ENCODE data around the gene ZNF774.
"Not testable (repeated sequence)": the region's sequence is repeated elsewhere in the genome, so short reads cannot be mapped to it uniquely, and the experiment has no call there.

Gene ZNF774

DNA sequence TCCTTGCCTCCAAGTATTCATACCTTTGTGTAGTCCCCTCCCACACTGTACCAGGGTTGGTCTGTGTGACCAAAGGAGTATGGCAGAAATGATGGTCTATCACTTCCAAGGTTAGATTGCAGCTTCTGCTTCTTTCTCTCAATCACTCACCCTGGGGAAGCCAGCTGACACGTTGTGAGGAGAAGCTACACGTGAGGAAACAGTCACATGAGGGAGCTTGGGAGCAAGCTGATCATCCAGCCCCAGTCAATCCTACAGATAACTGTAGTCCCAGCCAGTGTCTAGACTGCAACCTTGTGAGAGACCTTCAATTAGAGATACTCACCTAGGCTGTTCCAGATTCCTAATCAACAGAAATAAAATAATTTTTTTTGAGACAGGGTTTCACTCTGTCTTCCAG lies 6.2 kb upstream of the ZNF774 start:
- no peak for DNase-seq (ENCODE audit: low spot score)

GRCh38 chr15:90347431-90348065 lies 4.5 kb upstream of the ZNF774 start:
- DNase-seq (ENCODE audit: low spot score) = not testable (repeated sequence)

DNA sequence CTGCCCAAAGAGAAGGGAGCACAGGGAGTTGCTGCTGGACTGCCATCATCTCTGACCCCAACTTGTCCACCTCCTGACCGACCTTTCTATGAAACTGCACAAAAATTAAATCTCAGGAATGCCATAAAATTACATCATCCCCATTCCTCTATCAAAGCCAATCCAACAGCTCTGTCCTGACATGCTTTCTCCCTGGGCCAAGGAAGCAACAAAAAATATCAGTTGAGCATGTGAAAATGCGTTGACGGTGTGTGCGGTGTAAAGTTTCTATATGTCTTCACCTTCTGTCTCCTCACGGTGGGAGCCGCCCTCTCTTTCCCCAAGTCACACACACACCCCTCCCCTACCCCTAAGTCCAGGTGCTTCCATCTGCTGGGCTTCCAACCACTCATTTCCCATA lies 3.6 kb upstream of the ZNF774 start:
- no peak for DNase-seq (ENCODE audit: low spot score)

GRCh38 chr15:90349072-90349471 lies 3.0 kb upstream of the ZNF774 start:
- no peak for DNase-seq (ENCODE audit: low spot score)

GRCh38 chr15:90349821-90350220 lies 2.3 kb upstream of the ZNF774 start:
- no peak for DNase-seq (ENCODE audit: low spot score)

- DNase-seq (ENCODE audit: low spot score) = no peak
Measured at GRCh38 chr15:90351479-90352106, 491 bp upstream of the ZNF774 start.

- no peak for DNase-seq (ENCODE audit: low spot score)
Measured at GRCh38 chr15:90354986-90355385, 2.9 kb downstream of the ZNF774 start.

DNA sequence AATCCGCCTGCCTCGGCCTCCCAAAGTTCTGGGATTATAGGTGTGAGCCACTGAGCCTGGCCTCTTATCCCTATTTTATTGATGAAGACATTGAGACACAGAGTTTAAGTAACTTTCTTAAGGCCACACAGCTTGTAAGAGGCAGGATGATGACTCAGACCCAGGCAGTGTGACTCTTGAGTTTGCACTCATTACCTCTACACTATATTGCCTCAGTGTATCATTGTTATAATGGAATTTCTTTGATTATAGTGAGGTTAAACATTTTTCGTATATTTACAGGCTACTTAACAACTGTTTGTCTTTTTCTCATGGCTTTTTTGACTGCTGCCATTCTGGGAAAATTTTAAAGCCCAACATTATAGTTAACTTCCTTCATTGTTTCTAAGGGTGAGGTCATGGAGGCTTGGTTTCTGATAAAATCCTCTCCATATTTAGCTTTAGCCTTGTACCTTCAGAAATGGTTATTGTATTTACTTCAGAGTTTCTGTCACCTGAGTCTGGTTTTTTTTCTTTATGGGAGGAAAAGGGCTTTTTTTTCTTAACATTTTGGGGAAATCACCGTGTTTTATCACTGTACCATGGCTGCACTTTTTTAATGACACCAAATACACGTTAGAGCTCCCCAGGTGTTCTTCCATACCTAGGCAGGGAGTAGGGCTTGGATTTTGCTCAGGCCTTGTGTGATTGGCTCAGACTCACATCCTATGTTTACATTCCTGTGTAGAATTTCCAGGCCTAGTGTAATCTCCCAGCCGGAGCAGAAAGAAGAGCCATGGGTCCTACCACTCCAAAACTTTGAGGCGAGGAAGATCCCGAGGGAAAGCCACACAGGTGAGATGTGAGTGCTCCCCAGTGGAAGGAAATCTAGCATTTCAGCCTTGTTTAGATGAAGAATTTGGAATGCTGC lies 6.3 kb downstream of the ZNF774 start:
- no peak for DNase-seq (ENCODE audit: low spot score)

DNA sequence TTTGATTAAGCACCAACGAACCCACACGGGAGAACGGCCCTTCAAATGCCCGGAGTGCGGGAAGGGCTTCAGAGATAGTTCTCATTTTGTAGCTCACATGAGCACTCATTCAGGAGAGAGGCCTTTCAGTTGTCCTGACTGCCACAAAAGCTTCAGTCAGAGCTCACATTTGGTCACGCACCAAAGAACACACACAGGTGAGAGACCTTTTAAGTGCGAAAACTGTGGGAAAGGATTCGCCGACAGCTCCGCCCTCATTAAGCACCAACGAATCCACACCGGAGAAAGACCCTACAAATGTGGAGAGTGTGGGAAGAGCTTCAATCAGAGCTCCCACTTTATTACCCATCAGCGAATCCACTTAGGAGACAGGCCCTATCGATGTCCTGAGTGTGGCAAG lies 8.7 kb downstream of the ZNF774 start:
- DNase-seq (ENCODE audit: low spot score) = no peak

DNA sequence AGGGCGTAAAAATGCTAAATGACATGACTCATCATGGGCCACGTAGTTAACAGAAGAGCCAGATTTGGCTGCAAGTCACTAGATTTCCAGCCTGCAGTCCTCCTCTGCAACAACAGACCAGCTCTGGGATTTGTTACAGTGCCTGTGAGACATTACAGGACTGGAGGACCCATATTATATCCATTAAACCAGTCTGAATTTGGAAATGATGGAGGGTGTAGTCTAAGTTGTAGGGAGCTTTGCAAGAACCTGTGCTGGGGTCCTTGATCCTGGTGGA lies 10.8 kb downstream of the ZNF774 start:
- DNase-seq (ENCODE audit: low spot score) = peak; percentile 81

- DNase-seq (ENCODE audit: low spot score) = peak; percentile 39
Measured at GRCh38 chr15:90364251-90364650, 12.2 kb downstream of the ZNF774 start.

GRCh38 chr15:90365414-90366055 lies 13.5 kb downstream of the ZNF774 start:
- DNase-seq (ENCODE audit: low spot score) = no peak

GRCh38 chr15:90367576-90367975 lies 15.5 kb downstream of the ZNF774 start:
- no peak for DNase-seq (ENCODE audit: low spot score)

DNA sequence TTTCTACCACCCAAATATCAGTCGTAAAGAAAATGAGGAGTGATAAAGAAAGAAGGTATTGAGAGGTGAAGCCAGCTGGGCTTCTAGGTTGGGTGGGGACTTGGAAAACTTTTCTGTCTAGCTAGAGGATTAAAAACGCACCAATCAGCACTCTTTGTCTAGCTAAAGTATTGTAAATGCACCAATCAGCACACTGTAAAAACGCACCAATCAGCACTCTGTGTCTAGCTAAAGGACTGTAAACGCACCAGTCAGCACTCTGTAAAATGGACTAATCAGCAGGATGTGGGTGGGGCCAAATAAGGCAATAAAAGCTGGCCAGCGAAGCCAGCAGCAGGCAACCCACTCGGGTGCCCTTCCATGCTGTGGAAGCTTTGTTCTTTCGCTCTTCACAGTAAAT lies 23.0 kb downstream of the ZNF774 start:
- DNase-seq (ENCODE audit: low spot score) = no peak

GRCh38 chr15:90376789-90377188 lies 24.7 kb downstream of the ZNF774 start:
- DNase-seq (ENCODE audit: low spot score) = no peak

DNA sequence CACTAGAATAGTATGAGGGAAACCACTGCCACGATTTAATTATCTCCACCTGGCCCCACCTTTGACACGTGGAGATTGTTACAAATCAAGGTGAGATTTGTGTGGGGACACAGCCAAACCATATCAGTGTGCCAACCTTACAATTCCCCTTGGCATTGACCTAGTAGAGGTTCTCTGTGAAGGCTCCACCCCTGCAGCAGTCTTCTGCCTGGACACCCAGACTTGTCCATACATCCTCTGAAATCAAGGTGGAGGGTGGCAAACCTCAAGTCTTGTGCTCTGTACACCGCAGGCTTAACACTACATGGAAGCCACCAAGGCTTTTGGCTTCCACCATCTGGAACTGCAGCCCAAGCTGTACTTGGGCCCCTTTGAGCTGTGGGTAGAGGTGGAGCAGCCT lies 27.2 kb downstream of the ZNF774 start:
- DNase-seq (ENCODE audit: low spot score) = no peak

GRCh38 chr15:90381515-90381914 lies 29.4 kb downstream of the ZNF774 start:
- no peak for DNase-seq (ENCODE audit: low spot score)

DNA sequence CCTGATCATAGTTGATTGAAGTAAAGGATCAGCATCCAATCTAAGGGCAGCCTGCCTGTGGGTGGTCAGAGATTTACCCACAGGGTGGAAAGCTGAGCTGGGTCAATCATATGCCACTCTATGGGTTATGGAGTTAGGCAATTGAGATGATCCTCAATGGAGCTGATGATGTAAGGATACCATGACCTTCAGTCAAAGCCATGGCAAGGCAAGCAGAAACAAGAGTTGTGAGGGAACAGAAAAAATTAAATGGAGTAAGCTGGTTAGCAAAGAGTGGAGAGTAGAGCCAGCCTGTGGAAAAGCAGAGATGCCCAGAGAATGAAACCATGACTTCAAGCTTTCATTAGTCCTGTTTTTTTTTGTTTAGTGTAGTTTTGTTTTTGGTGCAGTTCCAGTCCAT lies 30.2 kb downstream of the ZNF774 start:
- DNase-seq (ENCODE audit: low spot score) = no peak

- no peak for DNase-seq (ENCODE audit: low spot score)
Measured at GRCh38 chr15:90386221-90386620, 34.1 kb downstream of the ZNF774 start.

GRCh38 chr15:90387534-90388461 lies 35.7 kb downstream of the ZNF774 start, which contains the start of gene IQGAP1:
Gene IQGAP1, plus strand, starts transcription at chr15:90388242. Its CDS starts 100 bp downstream, at chr15:90388342.
- DNase-seq (ENCODE audit: low spot score) = peak; percentile 99

Measured in COLO829 (cell line).